GM19452 (cell line): ENCODE results near the gene CMTR1.

Experiments used
- ATAC-seq: cut with Tn5 transposase; IDR thresholded peaks from one replicate; pipeline ENCODE4 v1.9.1; 2021; ENCODE audit not compliant: unreplicated experiment

Gene CMTR1

DNA sequence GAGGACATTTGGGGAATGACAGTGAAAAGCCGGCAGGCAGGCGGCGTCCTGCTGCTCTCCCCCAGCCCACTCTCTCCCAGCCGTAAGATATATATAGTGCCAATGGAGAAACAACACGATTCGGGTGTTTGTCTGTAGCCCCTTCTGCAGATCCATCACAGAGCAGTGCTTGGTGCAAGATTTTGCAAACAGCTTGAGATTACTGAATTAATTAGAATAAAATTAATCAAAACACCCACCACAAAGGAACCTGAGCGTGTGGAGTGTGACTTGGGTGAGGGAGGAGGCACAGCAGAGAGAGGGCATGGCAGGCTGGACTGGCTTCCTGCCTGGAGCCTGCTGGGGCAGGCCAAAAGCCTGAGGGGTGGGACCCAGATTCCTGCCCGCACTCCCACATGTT is 95.5 kb downstream of the CMTR1 start:
- no peak for ATAC-seq

DNA sequence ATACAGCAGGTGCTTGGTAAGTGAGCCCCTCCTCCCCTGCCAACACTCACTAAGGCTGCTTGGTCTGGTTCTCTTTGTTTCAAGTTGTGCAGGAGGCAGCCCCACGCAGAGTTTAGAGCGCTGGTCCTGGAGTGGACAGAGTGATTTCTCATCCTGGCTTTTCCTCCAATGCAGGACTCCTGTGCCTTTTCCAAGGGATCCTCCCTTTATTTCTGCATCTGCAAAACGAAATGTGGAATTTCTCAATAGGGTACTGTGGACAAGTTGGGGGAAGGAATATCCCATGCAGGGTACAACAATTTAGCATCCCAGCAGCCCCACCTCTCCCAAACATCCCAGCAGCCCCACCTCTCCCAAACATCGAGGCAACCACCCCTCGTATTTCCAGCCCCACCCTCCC is 97.3 kb downstream of the CMTR1 start:
- no peak for ATAC-seq

GRCh38 chr6:37531026-37531425 is 98.0 kb downstream of the CMTR1 start:
- no peak for ATAC-seq
